ENCODE data around the gene PSMD5. TPM values are rescaled to one million over a fixed set of nuclear protein-coding genes. Genes with fewer than 3 reads are reported as not detected.

The PSMD5 gene
- total RNA-seq, 1 donor from 2014 or later, result 27.5 TPM

DNA sequence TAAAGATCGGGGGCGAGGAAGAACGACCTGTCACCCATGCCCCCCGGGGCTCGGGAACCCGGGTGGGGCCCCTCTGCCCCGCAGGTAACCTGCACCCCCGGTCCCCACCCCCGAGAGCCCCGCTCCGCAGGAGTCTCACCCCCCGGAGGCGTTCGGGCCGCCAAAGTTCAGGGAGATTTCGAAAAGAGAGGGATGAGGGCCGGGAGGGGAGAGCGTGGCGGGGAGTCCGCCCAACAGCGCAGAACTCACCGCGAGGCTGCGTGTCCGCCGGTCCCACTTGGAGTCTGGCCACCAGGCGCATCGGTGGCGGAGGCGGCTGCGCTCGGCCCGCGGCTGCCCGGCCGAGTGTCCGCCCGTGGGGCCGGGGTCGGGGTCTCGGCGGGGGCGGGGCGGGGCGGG, 34.1 kb upstream of the PSMD5 start, which contains the start of gene PHF19:
PHF19 (minus strand) TSS at position 347 of the 399 bp plus-strand sequence. CDS start 2,447 bp downstream, outside the sequence.
- Histone ChIP-seq H3K36me3 (peaks cover 0 to 3% of the 10 kb centered on the region in 2 donors), H3K27ac (peak within 1 kb of the TSS; percentile 99), H3K9me3 (no peaks in the 10 kb centered on the region), H3K4me3 (peak within 1 kb of the TSS; percentile 82 to 87), H3K27me3 (no peaks in the 10 kb centered on the region), H3K4me1 (peaks cover 22% of the 10 kb centered on the region)
- TF ChIP-seq POLR2AphosphoS5 (IDR thresholded peaks at IDR 0.05; ENCODE audit: insufficient read depth in 1 of 2, low read depth in 1 of 2) (no peak), POLR2A (IDR thresholded peaks at IDR 0.05) (no peak)
- TF ChIP-seq, protein P1, sequence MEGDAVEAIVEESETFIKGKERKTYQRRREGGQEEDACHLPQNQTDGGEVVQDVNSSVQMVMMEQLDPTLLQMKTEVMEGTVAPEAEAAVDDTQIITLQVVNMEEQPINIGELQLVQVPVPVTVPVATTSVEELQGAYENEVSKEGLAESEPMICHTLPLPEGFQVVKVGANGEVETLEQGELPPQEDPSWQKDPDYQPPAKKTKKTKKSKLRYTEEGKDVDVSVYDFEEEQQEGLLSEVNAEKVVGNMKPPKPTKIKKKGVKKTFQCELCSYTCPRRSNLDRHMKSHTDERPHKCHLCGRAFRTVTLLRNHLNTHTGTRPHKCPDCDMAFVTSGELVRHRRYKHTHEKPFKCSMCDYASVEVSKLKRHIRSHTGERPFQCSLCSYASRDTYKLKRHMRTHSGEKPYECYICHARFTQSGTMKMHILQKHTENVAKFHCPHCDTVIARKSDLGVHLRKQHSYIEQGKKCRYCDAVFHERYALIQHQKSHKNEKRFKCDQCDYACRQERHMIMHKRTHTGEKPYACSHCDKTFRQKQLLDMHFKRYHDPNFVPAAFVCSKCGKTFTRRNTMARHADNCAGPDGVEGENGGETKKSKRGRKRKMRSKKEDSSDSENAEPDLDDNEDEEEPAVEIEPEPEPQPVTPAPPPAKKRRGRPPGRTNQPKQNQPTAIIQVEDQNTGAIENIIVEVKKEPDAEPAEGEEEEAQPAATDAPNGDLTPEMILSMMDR (IDR thresholded peaks at IDR 0.05), result no peak
- intact Hi-C loops (cut with DNase I), result no loop called here
- no peak for DNase-seq (ENCODE audit: extremely low spot score in 2 of 2)

DNA sequence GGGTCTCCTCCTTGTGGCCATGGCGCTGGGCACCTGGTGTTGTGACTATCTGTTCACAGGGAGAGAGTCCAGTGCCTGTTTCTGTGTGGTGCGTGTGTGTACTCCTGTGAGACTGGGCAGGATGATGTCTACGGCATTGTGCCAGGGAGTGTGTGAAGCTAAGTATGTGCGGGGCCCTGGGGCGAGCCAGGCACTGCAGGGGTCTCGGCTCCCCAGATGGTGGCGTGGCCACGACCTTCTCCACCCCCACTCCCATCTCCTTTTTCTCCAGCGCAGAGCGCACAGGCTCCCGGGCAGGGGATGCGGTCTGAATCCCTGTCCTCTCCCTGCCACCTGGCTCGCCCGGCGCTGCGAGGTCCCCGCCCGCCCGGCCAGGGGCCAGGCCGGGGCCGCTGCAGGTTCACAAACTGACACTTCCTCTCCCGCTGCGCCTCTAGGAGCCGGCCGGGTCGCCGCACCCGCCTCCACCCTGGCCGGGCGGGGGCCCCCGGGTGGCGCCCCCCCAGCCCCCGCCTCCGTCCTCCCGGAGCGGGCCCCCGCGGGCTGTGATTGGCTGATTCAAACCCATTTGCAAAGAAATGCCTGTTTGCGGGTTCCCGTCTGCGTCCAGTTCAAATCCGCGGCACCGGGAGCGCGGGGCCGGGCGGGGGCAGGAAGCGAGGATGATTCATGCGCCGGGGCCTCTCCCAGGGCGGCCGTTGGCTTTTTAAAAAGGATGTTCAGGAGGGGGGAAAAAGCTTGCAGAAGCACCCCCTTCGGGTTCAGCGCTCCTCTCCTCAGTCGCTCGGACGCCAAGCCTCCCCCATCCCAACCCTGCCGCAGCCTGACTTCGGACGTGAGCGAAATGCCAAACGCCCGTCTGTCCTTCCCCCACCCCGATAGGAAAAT, 33.5 kb upstream of the PSMD5 start:
- peak overlapping the region; percentile 82 to 87 for H3K4me3 ChIP-seq
- no peak for DNase-seq (ENCODE audit: extremely low spot score in 2 of 2)
- peak in 1 of 2 donors; percentile 13 for TF ChIP-seq POLR2A (IDR thresholded peaks at IDR 0.05)
- TF ChIP-seq, protein P1 (IDR thresholded peaks at IDR 0.05), result peak in 1 of 3 experiments; percentile 24
- peak; percentile 37 to 85 for TF ChIP-seq POLR2AphosphoS5 (IDR thresholded peaks at IDR 0.05; ENCODE audit: insufficient read depth in 1 of 2, low read depth in 1 of 2)
- peaks cover 22% of the 10 kb centered on the region for H3K4me1 ChIP-seq
- no peaks in the 10 kb centered on the region for H3K9me3 ChIP-seq
- intact Hi-C loops (cut with DNase I), result no loop called here
- H3K36me3 ChIP-seq, result peaks cover 0 to 3% of the 10 kb centered on the region in 2 donors
- no peaks in the 10 kb centered on the region for H3K27me3 ChIP-seq
- H3K27ac ChIP-seq, result peak overlapping the region; percentile 99

DNA sequence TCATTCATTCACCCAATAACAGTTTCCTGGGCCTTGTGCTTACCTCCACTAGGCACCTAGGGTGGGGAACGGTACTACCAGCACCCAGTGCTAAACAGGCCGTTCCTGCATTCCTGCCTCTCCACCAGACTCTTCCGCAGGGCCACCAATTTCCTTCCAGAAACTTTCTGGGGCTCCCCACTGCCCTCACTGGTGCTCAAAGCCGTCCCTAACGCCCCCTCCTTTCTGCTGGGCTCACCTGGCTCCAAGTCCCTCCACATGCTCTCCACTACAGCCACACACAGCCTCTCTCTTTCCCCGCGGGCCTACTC, 32.9 kb upstream of the PSMD5 start:
- no peak for DNase-seq (ENCODE audit: extremely low spot score in 2 of 2)
- Histone ChIP-seq H3K4me1 (peaks cover 22% of the 10 kb centered on the region), H3K27ac (peak overlapping the region; percentile 99), H3K9me3 (no peaks in the 10 kb centered on the region), H3K27me3 (no peaks in the 10 kb centered on the region), H3K36me3 (peaks cover 0 to 3% of the 10 kb centered on the region in 2 donors), H3K4me3 (peak overlapping the region; percentile 82 to 87)
- TF ChIP-seq POLR2AphosphoS5 (IDR thresholded peaks at IDR 0.05; ENCODE audit: insufficient read depth in 1 of 2, low read depth in 1 of 2) (no peak), POLR2A (IDR thresholded peaks at IDR 0.05) (no peak)
- TF ChIP-seq, protein P1 (IDR thresholded peaks at IDR 0.05), result no peak
- intact Hi-C loops (cut with DNase I), result no loop called here

DNA sequence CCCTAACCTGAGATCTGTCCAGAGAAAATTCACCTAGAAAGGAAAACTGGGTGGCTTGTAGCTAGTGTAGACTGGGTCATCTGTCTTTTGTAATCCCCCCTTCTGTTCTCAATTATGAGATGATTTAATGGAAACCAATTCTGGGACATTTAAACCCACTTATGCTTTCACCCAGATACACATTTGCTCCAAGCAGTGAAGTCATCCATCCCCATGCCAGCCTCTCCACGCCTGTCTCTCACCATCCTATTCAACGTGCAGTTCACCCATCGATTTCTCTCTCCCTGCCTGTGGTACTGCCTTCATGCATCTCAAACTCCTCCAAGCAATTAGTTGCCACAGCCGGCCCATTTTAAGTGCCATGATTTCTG, 32.5 kb upstream of the PSMD5 start:
- no peak overlapping the region for H3K4me3 ChIP-seq
- DNase-seq (ENCODE audit: extremely low spot score in 2 of 2), result no peak
- H3K4me1 ChIP-seq, result peaks cover 22% of the 10 kb centered on the region
- no peaks in the 10 kb centered on the region for H3K27me3 ChIP-seq
- H3K9me3 ChIP-seq, result no peaks in the 10 kb centered on the region
- peak overlapping the region; percentile 99 for H3K27ac ChIP-seq
- H3K36me3 ChIP-seq, result peaks cover 0 to 3% of the 10 kb centered on the region in 2 donors
- TF ChIP-seq, protein P1 (IDR thresholded peaks at IDR 0.05), result no peak
- TF ChIP-seq POLR2AphosphoS5 (IDR thresholded peaks at IDR 0.05; ENCODE audit: insufficient read depth in 1 of 2, low read depth in 1 of 2) (no peak), POLR2A (IDR thresholded peaks at IDR 0.05) (no peak)
- intact Hi-C loops (cut with DNase I), result no loop called here
